Measurements from ENCODE around the gene QRICH1. TPM values are rescaled to one million over a fixed set of nuclear protein-coding genes. Genes with fewer than 3 reads are reported as not detected.

QRICH1 gene
- total RNA-seq, 2 experiments from 2014 or later = 111 to 132 TPM

- peak overlapping the region; percentile 97 for H3K4me2 ChIP-seq (ENCODE audit: low read length)
- TF ChIP-seq CTCF (conservative IDR thresholded peaks at IDR 0.05; ENCODE audit: low read length) (no peak), EZH2phosphoT487 (IDR thresholded peaks at IDR 0.05; ENCODE audit: borderline replicate concordance, low read depth, low read length) (no peak)
These were observed 104.6 kb downstream of the QRICH1 start for GRCh38 chr3:48989126-48989795.

GRCh38 chr3:48985831-48986376 lies 108.0 kb downstream of the QRICH1 start:
- Histone ChIP-seq H3K79me2 (ENCODE audit: insufficient read depth, low read depth, low read length) (no peaks in the 10 kb centered on the region; the same call in 1 of the 2 replicates), H3K9me3 (ENCODE audit: low read length) (no peaks in the 10 kb centered on the region), H2AFZ (ENCODE audit: low read length) (no peak overlapping the region), H3K36me3 (ENCODE audit: insufficient read depth, low read length) (peaks cover 51% of the 10 kb centered on the region), H3K4me1 (ENCODE audit: insufficient read depth, low read length, poor library complexity, severe bottlenecking) (peaks cover 16% of the 10 kb centered on the region), H3K4me3 (ENCODE audit: low read depth, low read length, poor library complexity, severe bottlenecking) (no peak overlapping the region), H4K20me1 (ENCODE audit: insufficient read depth, low read length) (no peaks in the 10 kb centered on the region), H3K27ac (ENCODE audit: low read depth, low read length, poor library complexity, severe bottlenecking) (no peak overlapping the region), H3K9me2 (ENCODE audit: insufficient read depth, low read length) (no peaks in the 10 kb centered on the region), H3K4me2 (ENCODE audit: low read length) (no peak overlapping the region)
- BruUV-seq (replicated peaks) = no TSS peak
- ChIA-PET POLR2A (no interaction called here), CTCF (ENCODE audit: unreplicated experiment) (no interaction called here)
- DNase-seq (ENCODE audit: low spot score) = no peak
- no peak for TF ChIP-seq EZH2phosphoT487 (IDR thresholded peaks at IDR 0.05; ENCODE audit: borderline replicate concordance, low read depth, low read length)
- no peak for TF ChIP-seq CTCF (conservative IDR thresholded peaks at IDR 0.05; ENCODE audit: low read length)
- intact Hi-C loops (cut with micrococcal nuclease; ENCODE audit: unreplicated experiment) = no loop called here

More at GRCh38 chr3:48989126-48989795, 104.6 kb downstream of the QRICH1 start:
- Histone ChIP-seq H3K4me1 (ENCODE audit: insufficient read depth, low read length, poor library complexity, severe bottlenecking) (peaks cover 27% of the 10 kb centered on the region), H3K9me2 (ENCODE audit: insufficient read depth, low read length) (no peaks in the 10 kb centered on the region), H3K79me2 (ENCODE audit: insufficient read depth, low read depth, low read length) (no peaks in the 10 kb centered on the region; the same call in 1 of the 2 replicates), H3K36me3 (ENCODE audit: insufficient read depth, low read length) (peaks cover 17% of the 10 kb centered on the region; the same call in 1 of the 2 replicates), H2AFZ (ENCODE audit: low read length) (peak overlapping the region; percentile 83), H3K9me3 (ENCODE audit: low read length) (no peaks in the 10 kb centered on the region), H3K4me3 (ENCODE audit: low read depth, low read length, poor library complexity, severe bottlenecking) (peak overlapping the region; percentile 84), H3K27ac (ENCODE audit: low read depth, low read length, poor library complexity, severe bottlenecking) (peak overlapping the region; percentile 46), H4K20me1 (ENCODE audit: insufficient read depth, low read length) (no peaks in the 10 kb centered on the region)
- intact Hi-C loops (cut with micrococcal nuclease; ENCODE audit: unreplicated experiment) = loop anchor here (2.0 kb wide), 1 partner anchor 32 kb away; no protein-coding TSS in a partner anchor
- ChIA-PET CTCF (ENCODE audit: unreplicated experiment) (interaction anchor here (0.6 to 1.4 kb wide), 3 partner anchors 18 to 357 kb away, joined by 3 to 7 read pairs (median 3); partner anchors contain the start of gene WDR6), POLR2A (interaction anchor here (0.6 to 2.9 kb wide), 6 partner anchors 18 to 40 kb away, joined by 3 to 15 read pairs (median 6); partner anchors contain the start of genes NDUFAF3 and WDR6)
- BruUV-seq (replicated peaks) = TSS peak; percentile 56
- DNase-seq (ENCODE audit: low spot score) = peak; percentile 24

DNA sequence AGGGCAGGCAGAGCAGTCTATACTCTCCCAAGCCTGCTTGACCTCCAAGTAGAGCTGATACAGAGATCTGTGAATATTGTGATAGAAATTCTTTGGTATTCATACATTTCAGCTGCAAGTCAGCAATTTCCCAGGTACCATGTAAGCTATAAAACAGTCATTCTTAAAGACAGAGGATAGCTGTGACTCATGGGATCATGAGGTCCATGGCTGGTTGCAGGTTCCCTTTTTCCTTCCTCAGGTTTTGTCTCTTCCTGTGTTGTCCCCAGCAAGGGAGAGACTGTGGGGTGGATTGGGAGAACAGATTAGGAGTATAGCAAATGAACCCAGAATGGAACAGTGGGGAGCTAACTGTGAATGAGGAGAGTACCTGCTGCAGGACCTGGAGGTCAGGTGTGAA lies 109.2 kb downstream of the QRICH1 start:
- H3K9me3 ChIP-seq (ENCODE audit: low read length) = no peaks in the 10 kb centered on the region
- H3K27ac ChIP-seq (ENCODE audit: low read depth, low read length, poor library complexity, severe bottlenecking) = no peak overlapping the region
- H3K4me1 ChIP-seq (ENCODE audit: insufficient read depth, low read length, poor library complexity, severe bottlenecking) = peaks cover 9% of the 10 kb centered on the region
- no peaks in the 10 kb centered on the region; the same call in 1 of the 2 replicates for H3K79me2 ChIP-seq (ENCODE audit: insufficient read depth, low read depth, low read length)
- H3K4me2 ChIP-seq (ENCODE audit: low read length) = no peak overlapping the region
- CTCF ChIA-PET (ENCODE audit: unreplicated experiment) = no interaction called here
- no peak for DNase-seq (ENCODE audit: low spot score)
- H3K36me3 ChIP-seq (ENCODE audit: insufficient read depth, low read length) = peaks cover 62% of the 10 kb centered on the region
- H3K9me2 ChIP-seq (ENCODE audit: insufficient read depth, low read length) = no peaks in the 10 kb centered on the region
- no TSS peak for BruUV-seq (replicated peaks)
- no peak overlapping the region for H3K4me3 ChIP-seq (ENCODE audit: low read depth, low read length, poor library complexity, severe bottlenecking)
- intact Hi-C loops (cut with micrococcal nuclease; ENCODE audit: unreplicated experiment) = no loop called here
- TF ChIP-seq EZH2phosphoT487 (IDR thresholded peaks at IDR 0.05; ENCODE audit: borderline replicate concordance, low read depth, low read length) (no peak), CTCF (conservative IDR thresholded peaks at IDR 0.05; ENCODE audit: low read length) (no peak)
- H2AFZ ChIP-seq (ENCODE audit: low read length) = no peak overlapping the region
- POLR2A ChIA-PET = interaction anchor here (0.7 kb wide), 1 partner anchor 24 kb away, joined by 3 read pairs; no protein-coding TSS in a partner anchor
- no peaks in the 10 kb centered on the region for H4K20me1 ChIP-seq (ENCODE audit: insufficient read depth, low read length)
